Fibroblast of skin of back (primary cell): ENCODE measurements around the gene MOB3A.

Experiments
- DNase-seq: peaks from one replicate; pipeline ENCODE4 v3.0.0-alpha.2; 2013

The MOB3A gene

DNA sequence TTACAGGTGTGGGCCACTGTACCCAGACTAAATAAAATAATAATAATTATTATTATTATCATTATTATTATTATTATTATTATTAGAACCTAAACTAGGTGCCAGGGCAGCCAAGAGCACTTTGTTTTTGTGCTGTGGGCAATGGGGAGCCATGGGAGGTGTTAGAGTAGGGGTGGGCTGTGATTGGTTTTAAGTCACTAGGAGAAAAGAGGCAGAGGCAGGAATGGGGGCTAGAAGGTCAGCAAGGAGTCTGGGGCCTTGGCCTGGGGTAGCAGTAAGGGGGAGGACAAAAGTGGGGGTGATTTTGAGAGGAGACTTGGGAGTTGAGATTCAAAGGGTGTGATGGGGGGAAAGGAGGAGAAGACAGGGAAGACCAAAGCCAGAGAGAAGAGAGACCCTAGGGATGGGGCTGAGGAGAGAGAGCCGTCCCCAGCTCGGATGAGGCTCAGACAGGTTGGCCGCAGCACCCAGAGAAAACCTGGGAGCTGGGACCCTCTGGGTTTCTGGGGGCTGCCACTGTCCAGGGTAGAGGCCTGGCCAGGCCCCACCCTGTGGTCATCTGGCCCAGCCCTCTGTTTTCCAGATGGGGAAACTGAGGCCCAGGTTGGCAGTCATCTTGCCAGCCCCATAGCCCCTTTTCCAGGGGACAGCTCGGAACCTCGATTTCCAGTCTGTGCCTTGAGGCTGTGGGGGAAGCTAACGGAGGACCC lies 62.9 kb downstream of the MOB3A start:
- DNase-seq, result no peak

DNA sequence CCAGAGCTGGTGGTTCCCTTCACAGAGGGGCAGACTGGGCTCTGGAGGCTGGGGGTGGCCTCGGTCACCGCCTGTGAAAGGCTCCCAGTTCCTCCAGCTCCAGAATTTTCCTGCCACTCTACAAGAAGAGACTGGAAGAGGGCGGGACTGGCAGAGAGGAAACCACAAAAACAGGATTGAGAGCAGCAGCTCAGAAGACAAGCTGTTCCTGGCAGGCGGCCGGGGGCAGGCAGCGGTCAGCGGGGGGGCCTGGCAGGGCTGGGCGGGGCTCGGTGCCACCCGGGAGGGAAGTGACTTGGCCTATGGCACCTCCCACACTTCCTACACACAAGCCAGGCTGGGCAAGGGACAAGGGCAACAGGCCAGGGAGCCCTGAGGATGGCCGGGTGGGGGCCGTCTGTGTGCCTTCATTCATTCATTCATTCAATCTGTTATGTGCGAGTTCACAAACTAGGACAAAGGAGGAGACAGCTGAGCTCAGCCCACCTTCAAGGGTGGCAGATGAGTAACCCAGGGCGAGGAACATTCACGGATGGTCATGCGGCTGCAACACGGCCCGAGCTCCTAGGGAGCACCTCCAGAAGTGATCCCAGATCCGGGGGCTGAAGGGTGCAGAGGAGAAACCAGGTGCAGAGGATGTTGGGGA lies 63.7 kb downstream of the MOB3A start:
- peak; percentile 91 for DNase-seq

DNA sequence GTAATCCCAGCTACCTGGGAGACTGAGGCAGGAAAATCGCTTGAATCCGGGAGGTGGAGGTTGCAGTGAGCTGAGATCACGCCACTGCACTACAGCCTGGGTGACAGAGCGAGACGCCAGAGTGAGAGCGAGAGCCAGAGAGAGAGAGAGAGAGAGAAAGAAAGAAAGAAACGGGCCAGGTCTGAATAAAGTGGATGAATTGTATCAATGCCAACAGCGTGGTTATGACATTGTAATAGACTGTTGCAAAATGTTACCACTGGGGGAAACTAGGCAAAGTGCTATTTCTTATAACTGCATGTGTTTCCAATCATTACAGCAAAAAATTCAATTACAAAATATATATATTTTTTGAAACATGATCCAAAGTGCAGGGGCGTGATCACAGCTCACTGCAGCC lies 68.8 kb downstream of the MOB3A start:
- DNase-seq, result peak; percentile 51

DNA sequence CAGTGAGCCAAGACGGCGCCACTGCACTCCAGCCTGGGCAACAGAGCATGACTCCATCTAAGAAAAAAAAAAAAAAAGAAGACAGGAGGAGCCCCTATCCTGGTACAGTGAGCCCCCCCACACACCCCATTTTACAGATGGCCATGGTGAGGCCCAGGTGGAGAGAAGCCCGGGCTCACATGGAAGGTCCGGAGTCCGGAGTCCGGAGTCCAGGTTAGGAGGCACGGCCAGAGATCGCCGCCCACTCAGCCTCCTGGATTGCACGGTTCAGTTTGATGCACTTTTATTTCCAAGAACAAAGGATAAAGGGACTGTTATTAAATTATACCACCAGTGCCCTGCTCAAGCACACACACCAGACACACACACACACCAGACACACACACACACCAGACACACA lies 69.4 kb downstream of the MOB3A start:
- DNase-seq, result no peak

DNA sequence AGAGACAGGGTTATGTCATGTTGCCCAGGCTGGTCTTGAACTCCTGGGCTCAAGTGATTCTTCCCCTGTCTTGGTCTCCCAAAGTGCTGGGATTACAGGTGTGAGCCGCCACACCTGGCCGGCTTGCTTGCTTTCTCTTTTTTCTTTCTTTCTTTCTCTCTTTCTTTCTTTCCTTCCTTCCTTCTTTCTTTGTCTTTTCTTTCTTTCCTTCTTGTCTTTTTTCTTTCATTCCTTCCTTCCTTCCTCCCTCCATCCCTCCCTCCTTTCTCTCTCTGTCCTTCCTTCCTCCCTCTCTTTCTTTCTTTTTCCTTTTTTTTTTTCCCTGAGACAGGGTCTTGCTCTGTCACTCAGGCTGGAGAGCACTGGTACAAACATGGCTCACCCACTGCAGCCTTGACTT lies 73.8 kb downstream of the MOB3A start:
- DNase-seq, result no peak

DNA sequence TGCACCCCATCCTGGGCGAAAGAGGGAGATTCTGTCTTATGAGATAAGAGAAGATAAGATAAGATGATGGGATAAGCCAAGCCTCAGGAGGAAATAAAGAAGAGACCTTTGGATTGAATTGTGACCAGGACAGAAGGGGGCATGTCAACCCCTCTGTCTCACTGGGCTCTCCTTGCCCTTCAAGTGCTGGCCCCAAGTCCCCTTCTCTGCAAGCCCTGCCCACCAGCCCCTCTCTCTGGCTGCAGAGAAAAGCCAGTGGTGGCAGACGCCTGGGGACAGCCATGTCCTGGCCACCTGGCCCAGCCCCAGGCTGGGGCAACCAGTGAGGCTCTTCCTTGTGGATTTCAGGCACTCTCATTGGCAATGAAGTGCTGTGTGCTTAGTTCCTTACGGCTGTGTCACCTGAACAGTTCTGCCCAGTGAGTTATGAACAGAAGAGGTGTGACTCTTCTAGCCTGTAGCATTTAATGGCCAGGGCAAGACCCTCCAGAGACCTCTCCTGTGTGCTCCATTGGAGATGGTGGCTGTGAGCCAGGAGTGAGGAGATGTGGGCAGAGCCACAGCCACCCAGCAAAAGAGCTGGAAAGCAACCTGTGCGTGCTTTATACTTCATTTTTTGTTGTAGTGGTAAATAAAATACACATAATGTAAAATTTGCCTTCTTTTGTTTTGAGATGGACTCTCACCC lies 74.5 kb downstream of the MOB3A start:
- DNase-seq, result no peak
